Stimulated activated CD4-positive, alpha-beta T cell treated with anti-CD3 and anti-CD28 coated beads, Interleukin-2, amount 100 ng/mL, for 24 hours (primary cell): ENCODE measurements around the gene NEURL1.
"Not testable (repeated sequence)": the region's sequence is repeated elsewhere in the genome, so short reads cannot be mapped to it uniquely, and the experiment has no call there.

Source experiments
- DNase-seq, 2 donors: peaks; one replicate each; pipeline ENCODE4 v3.0.0-alpha.2; 2020

Gene NEURL1

DNA sequence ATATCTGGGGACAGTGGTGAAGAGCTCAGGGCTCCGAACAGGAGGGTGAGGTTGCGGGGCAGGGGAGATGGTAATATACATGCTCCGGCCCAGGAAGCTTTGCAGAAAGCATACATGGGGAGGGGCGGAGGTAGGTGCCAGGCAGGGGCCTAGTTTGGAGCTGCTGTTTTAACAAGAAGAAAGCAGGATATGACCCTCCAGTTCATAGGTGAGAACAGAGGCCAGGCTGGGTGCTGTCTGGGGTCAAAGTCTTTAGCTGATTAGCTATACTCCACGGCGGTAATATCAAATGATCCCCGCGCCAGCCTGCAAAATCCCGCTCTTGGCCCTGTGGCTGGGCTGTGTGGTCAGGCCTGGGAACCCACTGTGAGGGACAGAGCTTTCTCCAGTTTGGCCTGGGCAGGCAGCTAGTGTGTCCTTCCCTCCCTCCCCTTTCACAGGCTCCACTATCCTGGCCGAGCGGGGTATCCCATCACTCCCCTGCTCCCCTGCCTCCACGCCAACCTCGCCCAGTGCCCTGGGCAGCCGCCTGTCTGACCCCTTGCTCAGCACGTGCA lies 95.6 kb downstream of the NEURL1 start:
- DNase-seq, result no peak

DNA sequence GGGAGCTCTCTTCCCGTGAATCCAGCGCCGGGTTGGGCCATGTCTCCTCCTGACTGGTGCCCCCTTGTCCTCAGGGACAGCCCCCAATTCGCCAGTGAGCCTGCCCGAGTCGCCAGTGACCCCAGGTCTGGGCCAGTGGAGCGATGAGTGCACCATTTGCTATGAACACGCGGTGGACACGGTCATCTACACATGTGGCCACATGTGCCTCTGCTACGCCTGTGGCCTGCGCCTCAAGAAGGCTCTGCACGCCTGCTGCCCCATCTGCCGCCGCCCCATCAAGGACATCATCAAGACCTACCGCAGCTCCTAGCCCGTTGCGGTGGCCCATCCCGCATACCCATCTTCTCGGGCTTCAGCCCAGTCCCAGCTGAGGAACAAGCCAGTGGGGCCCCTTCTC lies 96.6 kb downstream of the NEURL1 start:
- no peak for DNase-seq

DNA sequence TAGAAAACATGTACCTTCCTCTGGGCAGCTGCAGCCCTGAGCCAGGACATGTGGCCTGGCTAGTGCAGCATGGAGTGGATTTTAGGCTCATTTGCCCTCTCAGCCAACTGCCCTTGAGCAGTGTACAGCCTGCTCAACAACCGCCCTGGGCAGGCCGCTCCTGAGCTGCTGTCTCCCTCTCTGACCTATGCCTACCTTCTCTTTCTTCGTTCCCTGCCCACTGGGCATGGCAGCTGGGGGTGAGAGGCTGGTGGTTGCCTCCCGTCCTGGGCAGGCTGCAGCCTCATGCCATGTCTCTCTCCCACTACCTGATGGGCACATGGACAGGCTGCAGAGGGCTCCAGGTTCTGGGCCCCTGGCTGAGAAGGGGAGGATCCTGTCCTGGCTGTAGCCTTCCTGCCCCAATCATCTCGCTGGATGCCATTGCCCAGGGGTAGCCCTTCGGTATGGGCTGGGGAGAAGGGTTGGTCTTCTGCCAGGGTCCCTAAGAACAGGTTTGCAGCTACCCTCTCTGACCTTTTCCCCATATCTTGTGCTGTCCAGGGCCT lies 97.3 kb downstream of the NEURL1 start:
- no peak for DNase-seq

DNA sequence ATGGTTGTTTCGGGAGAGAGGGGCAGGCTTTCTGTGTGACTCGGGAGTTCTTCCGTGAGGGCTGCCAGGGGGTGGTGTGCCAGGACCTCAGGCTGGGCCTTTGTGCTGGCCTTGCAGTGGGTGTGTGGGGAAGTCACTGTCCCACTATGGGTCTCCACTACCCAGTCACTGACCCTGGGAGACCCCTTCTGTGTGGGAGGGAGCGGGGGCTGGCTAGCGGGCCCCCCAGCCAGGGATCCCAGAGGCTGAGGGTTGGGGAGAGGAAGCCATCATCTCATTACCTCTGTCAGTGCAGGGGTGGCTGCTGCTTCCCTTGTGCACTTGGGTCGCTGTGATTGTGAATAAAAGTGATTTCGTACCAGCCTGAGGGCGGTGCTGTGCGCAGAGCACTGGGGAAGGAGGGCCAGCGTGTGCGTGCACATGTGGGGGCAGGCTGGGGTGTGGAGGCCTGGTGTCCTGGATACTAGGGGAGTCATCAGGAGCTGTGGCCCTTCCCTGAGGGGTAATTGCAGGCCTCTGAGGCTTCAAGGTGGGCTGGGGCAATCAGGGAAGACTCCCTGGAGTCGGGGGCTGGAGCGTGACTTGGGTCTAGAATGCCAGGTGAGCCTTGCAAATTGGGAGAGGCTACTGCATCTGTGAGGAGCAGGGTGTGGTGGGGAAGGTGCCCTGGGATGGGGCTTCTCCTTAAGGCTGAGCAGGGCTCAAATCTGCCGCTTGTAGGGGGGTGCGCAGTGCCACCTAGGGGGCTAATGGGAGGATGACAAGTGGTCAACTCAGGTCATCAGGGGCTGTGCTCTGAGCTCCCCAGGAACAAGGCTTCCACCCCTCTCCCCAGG lies 98.9 kb downstream of the NEURL1 start:
- peak; percentile 45 to 60 for DNase-seq

DNA sequence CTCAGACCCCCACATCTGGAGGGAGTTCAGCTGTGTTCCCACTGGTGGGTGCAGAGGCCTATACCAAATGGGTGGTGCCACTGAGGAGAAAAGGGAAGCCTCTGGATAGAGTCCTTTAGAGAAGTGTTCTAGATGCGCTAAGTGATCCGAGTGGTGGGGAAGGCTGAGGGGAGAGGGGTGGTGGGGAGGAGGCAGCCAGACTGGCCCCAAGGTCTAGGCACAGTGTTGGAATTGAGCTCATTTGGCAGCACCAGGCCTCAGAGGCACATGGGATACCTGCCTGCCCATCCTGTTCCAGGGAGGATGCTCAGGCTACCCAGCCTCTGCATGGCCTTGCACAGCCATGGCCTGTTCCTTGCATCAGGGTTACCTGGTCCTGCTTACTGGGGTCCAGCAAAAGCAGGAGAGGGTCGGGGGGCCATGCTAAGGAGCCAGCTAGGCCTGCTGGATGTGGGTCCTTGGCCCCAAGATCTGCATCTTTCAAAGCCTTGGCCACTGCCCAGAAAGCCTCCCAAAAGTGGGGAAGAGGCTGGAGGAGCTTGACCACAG lies 99.6 kb downstream of the NEURL1 start:
- no peak for DNase-seq

DNA sequence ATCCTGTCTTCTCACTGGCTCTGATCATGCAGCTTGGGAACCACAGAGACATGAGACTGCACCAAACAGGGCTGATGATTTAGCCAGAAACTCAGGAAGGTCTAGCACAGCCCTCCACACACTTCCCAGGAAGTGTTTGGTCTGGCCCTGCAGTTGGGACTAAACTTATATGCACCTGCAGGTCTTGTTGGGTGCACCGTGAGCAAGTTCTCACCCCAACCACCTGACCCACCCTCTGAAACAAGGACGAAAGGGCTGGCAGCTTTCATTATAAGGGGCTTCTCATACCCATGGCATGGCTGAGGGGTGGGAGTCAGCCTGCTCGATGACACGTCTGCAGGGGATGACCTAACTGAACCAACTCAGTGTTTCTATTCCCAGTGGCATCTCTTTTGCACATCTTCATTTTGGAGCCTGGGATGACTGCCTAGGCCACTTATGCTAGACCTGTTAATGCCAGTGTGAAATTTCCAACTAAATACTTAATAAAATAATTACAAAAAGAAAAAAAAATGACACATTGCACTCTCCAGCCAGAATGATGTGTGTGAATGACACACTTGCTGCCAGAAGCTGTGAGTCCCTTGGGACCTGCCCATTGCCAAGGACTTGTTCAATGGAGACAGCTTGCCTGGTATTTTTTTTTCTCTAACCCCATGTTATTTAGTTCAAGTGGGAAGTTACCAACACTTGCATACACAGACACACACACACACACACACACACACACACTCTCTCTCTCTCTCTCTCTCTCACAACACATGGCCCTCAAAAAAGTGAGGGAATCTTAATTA lies 102.6 kb downstream of the NEURL1 start:
- no peak for DNase-seq

DNA sequence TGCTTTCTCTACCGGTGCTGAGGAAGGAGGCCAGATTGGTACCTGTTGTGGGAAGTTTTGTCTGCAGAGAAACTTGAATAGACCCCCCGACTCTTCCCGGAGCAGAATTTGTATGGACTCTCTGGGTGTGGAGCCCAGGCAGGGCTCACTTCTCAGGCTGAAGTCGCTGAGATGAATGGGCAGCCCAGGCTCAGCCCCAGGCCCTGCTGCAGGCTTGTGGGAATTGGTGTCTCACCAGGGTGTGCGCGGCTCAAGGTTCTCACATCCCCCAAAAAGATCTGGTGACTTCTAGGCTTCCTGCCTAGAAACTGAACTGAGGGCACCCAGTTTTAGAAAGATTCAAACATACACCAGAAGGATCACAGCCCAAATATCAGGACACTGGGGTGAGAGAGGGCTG lies 103.5 kb downstream of the NEURL1 start:
- DNase-seq, result no peak

DNA sequence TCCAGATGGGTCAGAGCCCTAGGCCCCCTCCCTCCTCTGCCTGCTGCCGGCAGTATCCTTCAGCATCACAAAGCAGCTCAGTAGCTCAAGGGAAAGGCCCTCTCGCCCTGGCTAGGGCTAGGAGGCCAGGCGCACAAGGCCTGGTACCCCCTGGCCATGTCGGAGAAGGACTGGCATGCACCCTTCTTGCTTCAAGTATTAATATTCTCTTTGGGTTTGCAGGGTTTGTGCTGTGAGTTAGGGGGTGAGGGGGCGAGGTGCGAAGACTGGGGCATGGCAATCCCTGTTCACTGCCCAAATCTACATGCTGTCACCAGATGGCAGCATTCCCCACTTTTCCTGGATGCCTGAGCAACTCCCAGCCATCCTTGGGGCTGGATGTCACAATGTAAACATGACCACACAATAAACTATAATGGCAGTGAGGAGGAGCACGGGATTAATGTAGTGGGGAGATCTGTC lies 105.2 kb downstream of the NEURL1 start:
- DNase-seq, result peak in 1 of 2 donors; percentile 27

DNA sequence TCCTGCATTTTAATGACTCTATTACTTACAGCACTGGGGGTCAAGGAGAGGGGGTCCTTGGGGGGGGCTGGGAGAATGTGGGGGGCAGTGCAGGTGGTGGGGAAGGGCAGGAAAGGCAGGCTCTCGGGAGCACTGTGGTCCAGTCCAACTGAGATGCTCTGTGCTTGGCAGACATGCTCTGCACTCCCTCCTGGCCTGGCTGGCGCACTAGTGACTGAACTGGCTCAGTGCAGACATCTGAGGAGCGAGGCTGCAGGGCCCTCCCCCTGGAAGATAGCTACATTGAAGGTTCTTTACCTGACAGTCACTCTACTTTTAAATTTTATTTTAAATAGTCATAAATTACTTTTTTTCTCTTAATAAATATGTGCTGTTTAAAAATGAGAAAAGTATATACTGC lies 105.7 kb downstream of the NEURL1 start:
- DNase-seq, result no peak

DNA sequence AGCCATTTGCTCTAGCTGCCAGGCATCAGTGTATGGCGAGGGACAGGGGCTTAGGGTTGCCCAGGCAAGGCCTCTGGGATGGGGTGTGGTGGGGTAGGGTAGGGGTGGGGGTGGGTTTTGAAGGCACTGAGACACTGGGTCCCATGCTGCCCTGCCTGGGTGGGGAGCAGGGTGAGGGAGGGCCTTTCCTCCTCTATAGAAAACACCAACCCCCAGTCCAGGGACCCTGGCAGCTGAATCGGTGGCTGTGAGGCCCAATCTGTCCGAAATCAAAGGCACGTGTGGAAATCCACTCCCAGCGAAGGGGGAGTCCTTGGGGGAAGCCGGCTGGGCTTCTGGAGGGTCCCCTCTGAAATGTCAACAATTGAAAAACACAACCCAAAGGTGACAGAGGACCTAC lies 106.4 kb downstream of the NEURL1 start:
- no peak for DNase-seq

DNA sequence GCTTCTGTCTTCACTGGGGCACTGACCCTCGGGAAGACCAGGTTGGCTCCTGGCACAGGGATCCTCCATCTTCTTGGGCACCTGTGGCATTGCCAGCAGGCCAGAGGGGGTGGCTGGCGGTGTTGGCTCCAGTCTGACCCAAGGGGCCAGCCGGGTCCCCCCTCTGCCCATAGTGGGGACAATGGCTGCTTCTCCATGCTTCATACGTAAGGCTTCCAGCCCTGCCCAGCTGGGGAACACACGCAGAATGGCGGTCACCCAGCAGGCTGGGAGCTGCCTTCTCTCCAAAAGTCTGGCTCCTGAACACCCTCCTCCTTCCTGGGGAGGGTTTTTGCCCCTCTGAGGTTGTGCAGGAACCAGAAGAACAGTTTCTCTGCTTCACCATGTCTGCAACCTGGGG lies 106.8 kb downstream of the NEURL1 start:
- DNase-seq, result no peak

DNA sequence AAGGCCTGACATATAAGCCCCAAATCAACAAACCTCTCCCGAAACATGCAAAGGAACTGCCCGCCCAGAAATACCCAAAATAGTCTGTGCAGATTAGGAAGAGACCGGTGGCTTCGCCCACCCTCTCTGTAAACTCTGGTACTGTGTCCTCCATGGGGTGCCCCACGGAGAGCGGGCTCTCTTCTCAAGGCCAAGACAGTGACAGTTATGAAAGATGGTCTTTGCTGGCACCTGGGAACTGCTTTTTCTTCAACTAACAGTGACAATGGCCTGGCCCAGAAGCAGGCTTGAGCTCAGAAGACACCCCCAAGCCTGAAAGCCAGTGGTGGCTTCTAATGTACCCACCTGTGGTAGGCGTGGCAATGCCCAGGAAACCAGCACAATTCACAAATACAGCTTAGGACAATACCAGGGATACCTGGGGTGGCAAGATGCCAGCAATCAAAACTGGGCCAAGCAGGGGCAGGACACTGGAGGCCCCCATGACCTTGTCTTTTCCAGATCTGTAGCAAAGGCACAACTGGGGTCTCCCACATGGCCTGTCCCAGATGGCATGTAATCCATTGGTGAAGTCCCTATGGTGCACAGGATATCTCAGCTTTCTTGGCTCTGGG lies 107.6 kb downstream of the NEURL1 start:
- no peak for DNase-seq

DNA sequence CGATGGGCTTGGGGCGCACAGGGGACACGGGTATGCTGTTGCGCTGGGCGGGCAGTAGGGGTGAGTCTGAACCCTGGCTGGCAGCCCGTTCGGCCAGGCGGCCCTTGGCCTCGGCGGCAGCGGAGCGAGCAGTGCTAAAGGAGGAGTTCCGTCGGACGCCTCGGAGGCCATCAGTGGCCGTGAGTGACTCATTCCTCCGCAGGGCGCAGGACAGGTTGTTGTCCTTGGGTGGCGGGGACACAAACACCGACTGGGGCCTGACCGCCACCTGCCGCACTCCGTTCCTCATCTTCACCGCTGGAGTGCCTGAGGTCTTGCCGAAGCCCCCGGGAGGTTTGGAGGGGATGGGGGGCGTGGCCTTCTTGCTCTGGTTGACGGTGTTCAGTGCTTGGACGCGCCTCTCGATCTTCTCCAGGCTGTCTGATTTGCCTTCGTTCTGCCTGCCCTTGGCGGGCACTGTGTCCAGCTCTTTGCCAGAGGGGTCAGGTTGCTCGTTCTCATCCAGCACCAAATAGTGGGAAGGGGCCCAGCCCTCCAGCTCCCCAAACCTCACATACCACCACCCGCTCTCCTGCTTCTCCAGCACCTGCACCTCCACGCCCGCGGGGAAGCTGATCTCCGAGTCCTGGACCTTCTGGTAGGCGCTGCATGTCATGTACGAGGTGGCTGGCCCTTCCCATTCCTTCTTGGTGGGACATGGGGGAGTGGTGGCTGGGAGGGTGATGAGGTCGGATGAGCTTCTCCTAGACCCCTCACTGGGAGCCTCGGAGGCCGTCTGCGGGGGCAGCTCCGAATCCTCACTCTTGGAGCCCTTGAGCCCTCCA lies 108.7 kb downstream of the NEURL1 start:
- no peak for DNase-seq

DNA sequence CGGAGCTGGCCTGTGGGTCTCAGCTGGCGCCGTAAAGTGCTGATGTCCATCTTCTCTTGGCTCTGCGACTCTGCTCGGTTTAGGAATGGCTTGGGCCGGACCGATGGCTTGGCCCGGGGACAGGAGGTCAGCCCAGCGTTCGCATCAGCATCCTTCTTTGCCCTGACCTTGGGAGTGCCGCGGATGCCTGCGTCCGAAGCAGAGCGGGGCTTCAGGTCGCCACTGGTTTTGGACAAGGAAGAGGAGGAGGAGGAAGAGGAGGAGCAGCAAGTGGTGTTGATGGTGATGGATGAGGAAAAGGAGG lies 109.3 kb downstream of the NEURL1 start:
- DNase-seq, result no peak

DNA sequence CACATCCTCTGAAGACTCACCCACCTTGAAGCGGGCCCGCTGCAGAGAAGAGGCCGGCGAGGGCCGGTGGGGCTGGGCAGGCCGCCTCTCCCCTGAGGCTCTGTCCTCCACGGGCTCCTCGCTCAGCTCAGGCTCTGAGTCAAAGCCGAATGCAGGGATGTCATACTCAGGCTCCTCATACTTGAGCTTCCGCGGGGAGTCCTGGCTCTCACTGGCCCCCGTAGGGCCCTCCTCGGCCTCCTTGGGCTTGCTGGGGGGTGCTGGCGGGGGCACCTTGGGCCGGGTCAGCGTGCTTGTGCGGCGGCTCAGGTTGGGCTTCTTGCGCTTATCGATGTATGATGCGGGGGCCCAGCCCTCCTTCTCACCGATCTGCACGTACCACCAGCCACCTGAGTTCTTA lies 109.9 kb downstream of the NEURL1 start:
- DNase-seq, result no peak

DNA sequence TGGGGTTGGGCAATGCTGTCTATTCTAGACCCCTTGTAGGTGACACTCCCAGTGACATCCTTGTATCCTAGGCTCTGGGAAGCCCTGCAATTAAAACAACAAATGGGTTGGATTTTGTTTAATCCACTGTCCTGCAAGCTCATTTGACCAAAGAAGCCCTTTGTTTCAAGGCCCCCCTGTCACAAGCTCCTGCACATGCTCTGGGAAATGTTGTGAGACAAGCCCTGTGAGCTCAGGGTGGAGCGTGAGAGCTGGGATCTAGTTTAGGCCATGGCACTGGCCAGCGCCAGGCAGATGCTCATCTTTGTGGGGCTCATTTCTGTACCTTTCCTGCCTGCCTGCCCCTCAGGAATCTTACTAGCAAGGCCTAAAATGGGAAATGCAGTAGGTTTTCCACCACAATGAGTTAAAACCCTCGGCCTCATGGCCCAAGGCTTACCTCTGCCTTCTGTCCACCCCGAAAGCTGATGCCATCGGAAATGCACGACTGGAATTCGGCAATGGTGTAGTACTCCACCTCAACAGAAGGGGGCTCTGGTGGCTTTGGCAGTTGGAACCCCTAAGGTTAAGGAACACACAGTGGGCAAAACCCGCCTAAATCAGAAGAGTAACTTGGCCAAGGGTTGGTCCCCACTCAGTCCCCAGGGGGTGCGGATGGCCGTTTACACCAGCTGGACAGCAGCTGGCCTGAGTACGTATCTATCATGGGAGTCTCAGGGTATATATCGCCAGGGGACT lies 112.0 kb downstream of the NEURL1 start:
- peak; percentile 55 to 57 for DNase-seq

DNA sequence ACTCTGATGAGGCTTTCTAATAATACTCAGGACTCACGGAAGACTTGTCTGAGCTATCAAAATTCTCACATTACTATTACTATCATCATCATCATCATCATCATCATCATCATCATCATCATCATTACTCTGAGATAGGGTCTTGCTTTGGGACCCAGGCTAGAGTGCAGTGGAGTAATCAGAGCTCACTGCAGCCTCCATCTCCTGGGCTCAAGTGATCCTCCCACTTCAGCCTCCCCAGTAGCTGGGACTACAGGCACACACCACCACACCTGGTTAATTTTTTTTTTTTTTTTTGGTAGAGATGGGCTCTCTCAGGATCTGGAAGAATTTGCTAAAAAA lies 112.6 kb downstream of the NEURL1 start:
- DNase-seq, result not testable (repeated sequence)

DNA sequence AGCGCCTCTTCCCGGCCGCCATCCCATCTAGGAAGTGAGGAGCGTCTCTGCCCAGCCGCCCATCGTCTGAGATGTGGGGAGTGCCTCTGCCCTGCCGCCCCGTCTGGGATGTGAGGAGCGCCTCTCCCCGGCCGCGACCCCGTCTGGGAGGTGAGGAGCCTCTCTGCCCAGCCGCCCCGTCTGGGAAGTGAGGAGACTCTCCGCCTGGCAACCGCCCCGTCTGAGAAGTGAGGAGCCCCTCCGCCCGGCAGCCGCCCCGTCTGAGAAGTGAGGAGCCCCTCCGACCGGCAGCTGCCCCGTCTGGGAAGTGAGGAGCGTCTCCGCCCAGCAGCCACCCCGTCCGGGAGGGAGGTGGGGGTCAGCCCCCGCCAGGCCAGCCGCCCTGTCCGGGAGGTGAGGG lies 113.5 kb downstream of the NEURL1 start:
- not testable (repeated sequence) for DNase-seq

DNA sequence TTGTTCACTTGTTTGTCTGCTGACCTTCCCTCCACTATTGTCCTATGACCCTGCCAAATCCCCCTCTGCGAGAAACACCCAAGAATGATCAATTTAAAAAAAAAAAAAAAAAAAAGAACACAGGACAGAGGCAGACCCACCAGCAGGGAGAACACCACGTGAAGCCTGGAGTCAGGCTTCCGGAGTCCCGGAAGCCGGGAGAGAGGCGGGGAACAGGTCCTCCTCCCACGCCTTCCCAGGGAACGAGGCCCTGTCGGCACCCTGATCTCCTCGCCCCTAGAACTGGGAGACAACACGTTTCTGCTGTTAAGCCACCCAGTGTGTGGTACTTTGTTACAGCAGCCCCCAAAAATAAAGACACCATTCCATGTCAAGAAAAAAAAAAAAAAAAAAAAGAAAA lies 114.6 kb downstream of the NEURL1 start:
- not testable (repeated sequence) for DNase-seq

DNA sequence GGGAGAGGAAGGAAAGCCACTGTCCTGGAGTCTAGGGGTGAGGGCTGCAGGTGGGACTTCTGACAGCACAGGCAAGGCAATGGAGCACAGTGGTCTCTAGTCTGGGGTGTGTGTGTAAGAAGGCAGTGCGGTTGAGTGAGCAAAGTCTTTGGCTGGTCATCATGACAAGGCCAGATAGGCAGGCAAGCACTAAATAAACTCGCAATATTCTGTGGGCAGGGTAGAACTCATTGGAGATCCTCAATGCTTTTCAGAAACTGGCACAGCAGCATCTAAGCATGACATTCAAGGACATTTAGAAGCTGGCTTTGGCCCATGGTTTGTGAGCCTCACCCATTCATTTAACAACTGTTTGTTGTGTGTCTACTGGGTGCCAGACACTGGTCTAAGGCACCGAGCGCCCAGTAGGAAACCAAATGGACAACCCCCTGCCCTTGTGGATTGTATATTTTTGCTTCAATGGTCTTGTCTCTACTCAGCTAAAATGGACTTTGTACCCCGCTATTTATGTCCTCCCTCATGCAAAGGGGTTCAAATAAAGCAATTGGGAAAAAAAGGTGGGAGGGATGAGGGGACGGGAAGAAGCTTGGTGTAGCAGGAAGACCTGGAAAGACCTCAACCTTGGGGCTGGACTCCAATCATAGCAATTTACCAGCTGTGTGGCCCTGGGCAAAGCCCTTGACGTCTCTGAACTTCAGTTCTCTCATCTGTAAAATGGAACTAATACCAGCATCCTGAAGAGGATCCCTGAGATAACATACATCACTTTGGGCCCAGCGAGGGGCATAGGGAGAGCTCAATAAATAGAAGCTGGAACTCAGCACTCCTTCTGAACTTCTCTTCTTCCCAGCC lies 116.0 kb downstream of the NEURL1 start:
- DNase-seq, result no peak
